Skin of body (tissue), 2 donors: ENCODE results near the gene C1QTNF6. TPM values are rescaled to one million over a fixed set of nuclear protein-coding genes. Genes with fewer than 3 reads are reported as not detected.

Experiments
- DNase-seq: peaks from one replicate; lab custom pipeline; 2025; lab: John Stamatoyannopoulos, UW
- total RNA-seq: library from RNA; depleted of rRNA; stranded (reverse); fragments of >200 nt; gene quantifications from one replicate; pipeline ENCODE4 v1.2.3, GENCODE V29; 2014

C1QTNF6 gene
- total RNA-seq, 1 donor from 2014 or later = 15.0 TPM

- DNase-seq = no peak
Observed at GRCh38 chr22:37223965-37224551, 36.0 kb upstream of the C1QTNF6 start.

- no peak for DNase-seq
Observed at GRCh38 chr22:37222440-37222971, 34.5 kb upstream of the C1QTNF6 start.

- DNase-seq = no peak
Observed at GRCh38 chr22:37221424-37222333, 33.6 kb upstream of the C1QTNF6 start.

- no peak for DNase-seq
Observed at GRCh38 chr22:37220543-37220981, 32.5 kb upstream of the C1QTNF6 start.

GRCh38 chr22:37219533-37219932, 31.5 kb upstream of the C1QTNF6 start:
- no peak for DNase-seq

GRCh38 chr22:37218771-37219411, 30.8 kb upstream of the C1QTNF6 start:
- DNase-seq = no peak

GRCh38 chr22:37218399-37218770, 30.3 kb upstream of the C1QTNF6 start:
- DNase-seq = no peak

GRCh38 chr22:37215890-37216289, 27.8 kb upstream of the C1QTNF6 start:
- DNase-seq = no peak

GRCh38 chr22:37214731-37215030, 26.6 kb upstream of the C1QTNF6 start:
- no peak for DNase-seq

GRCh38 chr22:37213941-37214730, 26.1 kb upstream of the C1QTNF6 start:
- no peak for DNase-seq

GRCh38 chr22:37213218-37213855, 25.3 kb upstream of the C1QTNF6 start:
- no peak for DNase-seq

- DNase-seq = no peak
Observed at GRCh38 chr22:37212174-37212906, 24.3 kb upstream of the C1QTNF6 start, which contains the start of gene SSTR3. Gene SSTR3 (minus strand): TSS chr22:37212477. CDS start chr22:37207803, 4,674 bp downstream.

- DNase-seq = no peak
Observed at GRCh38 chr22:37211866-37212173, 23.8 kb upstream of the C1QTNF6 start.

GRCh38 chr22:37211075-37211865, 23.2 kb upstream of the C1QTNF6 start:
- DNase-seq = no peak

- DNase-seq = no peak
Observed at GRCh38 chr22:37210041-37210803, 22.2 kb upstream of the C1QTNF6 start.

- no peak for DNase-seq
Observed at GRCh38 chr22:37209140-37209845, 21.2 kb upstream of the C1QTNF6 start.

- DNase-seq = no peak
Observed at GRCh38 chr22:37208401-37209139, 20.5 kb upstream of the C1QTNF6 start.
